ENCODE data around the gene FHOD3.
"Not testable (repeated sequence)": the region's sequence is repeated elsewhere in the genome, so short reads cannot be mapped to it uniquely, and the experiment has no call there.

FHOD3 gene

GRCh38 chr18:36761186-36761698 lies 463.7 kb downstream of the FHOD3 start:
- Histone ChIP-seq H3K4me2 (no peak overlapping the region), H3K4me3 (no peak overlapping the region), H3K27me3 (no peaks in the 10 kb centered on the region), H3K36me3 (no peaks in the 10 kb centered on the region), H4K20me1 (no peaks in the 10 kb centered on the region), H3K27ac (no peak overlapping the region), H3K4me1 (peaks cover 20% of the 10 kb centered on the region), H3K9ac (no peak overlapping the region), H3K9me3 (0 out of 2 replicates have a peak, but pooled peaks cover 7% of the 10 kb centered on the region)
- TF ChIP-seq Cebpa-rat (IDR thresholded peaks at IDR 0.05) = no peak

GRCh38 chr18:36762074-36762473 lies 464.6 kb downstream of the FHOD3 start:
- no peak overlapping the region for H3K4me2 ChIP-seq
- H3K27ac ChIP-seq = no peak overlapping the region
- peaks cover 20% of the 10 kb centered on the region for H3K4me1 ChIP-seq
- H4K20me1 ChIP-seq = no peaks in the 10 kb centered on the region
- H3K4me3 ChIP-seq = no peak overlapping the region
- no peak for TF ChIP-seq Cebpa-rat (IDR thresholded peaks at IDR 0.05)
- no peak overlapping the region for H3K9ac ChIP-seq
- 0 out of 2 replicates have a peak, but pooled peaks cover 7% of the 10 kb centered on the region for H3K9me3 ChIP-seq
- no peaks in the 10 kb centered on the region for H3K27me3 ChIP-seq
- no peaks in the 10 kb centered on the region for H3K36me3 ChIP-seq

- H3K9me3 ChIP-seq, H3K9ac ChIP-seq, H3K4me2 ChIP-seq, H3K36me3 ChIP-seq, H4K20me1 ChIP-seq, H3K27ac ChIP-seq, H3K27me3 ChIP-seq, H3K4me3 ChIP-seq: not testable (repeated sequence)
- H3K4me1 ChIP-seq = peaks cover 20% of the 10 kb centered on the region
Measured at GRCh38 chr18:36762965-36763364, 465.5 kb downstream of the FHOD3 start.

- TF ChIP-seq Cebpa-rat (IDR thresholded peaks at IDR 0.05) = no peak
- H3K27me3 ChIP-seq = no peaks in the 10 kb centered on the region
- no peak overlapping the region for H3K4me3 ChIP-seq
- no peak overlapping the region for H3K9ac ChIP-seq
- 0 out of 2 replicates have a peak, but pooled peaks cover 6% of the 10 kb centered on the region for H3K9me3 ChIP-seq
- H3K36me3 ChIP-seq = no peaks in the 10 kb centered on the region
- H3K4me1 ChIP-seq = peaks cover 13% of the 10 kb centered on the region
- H4K20me1 ChIP-seq = no peaks in the 10 kb centered on the region
- H3K4me2 ChIP-seq = no peak overlapping the region
- H3K27ac ChIP-seq = no peak overlapping the region
Measured at GRCh38 chr18:36766836-36767235, 469.3 kb downstream of the FHOD3 start.

DNA sequence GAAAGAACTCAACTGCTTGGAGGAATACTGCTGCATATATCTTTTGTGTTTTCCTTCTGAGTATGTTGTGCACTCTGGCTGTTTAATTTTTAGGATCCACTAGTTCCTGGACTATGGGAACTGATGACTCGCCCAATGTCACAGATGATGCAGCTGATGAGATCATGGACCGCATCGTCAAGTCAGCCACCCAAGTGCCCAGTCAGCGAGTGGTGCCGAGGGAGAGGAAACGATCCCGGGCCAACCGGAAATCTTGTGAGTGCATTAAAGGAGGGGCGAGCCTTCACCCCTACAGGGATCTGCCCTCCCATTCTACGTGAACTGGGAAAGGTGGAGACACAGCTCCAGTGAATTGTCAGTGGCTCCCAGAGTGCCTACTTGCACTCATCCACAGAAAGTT lies 471.7 kb downstream of the FHOD3 start:
- no peak for TF ChIP-seq Cebpa-rat (IDR thresholded peaks at IDR 0.05)
- Histone ChIP-seq H3K4me2 (no peak overlapping the region), H3K9ac (no peak overlapping the region), H3K4me3 (no peak overlapping the region), H3K27me3 (no peaks in the 10 kb centered on the region), H3K27ac (no peak overlapping the region), H3K4me1 (peaks cover 16% of the 10 kb centered on the region), H3K9me3 (no peaks in the 10 kb centered on the region), H4K20me1 (no peaks in the 10 kb centered on the region), H3K36me3 (no peaks in the 10 kb centered on the region)

DNA sequence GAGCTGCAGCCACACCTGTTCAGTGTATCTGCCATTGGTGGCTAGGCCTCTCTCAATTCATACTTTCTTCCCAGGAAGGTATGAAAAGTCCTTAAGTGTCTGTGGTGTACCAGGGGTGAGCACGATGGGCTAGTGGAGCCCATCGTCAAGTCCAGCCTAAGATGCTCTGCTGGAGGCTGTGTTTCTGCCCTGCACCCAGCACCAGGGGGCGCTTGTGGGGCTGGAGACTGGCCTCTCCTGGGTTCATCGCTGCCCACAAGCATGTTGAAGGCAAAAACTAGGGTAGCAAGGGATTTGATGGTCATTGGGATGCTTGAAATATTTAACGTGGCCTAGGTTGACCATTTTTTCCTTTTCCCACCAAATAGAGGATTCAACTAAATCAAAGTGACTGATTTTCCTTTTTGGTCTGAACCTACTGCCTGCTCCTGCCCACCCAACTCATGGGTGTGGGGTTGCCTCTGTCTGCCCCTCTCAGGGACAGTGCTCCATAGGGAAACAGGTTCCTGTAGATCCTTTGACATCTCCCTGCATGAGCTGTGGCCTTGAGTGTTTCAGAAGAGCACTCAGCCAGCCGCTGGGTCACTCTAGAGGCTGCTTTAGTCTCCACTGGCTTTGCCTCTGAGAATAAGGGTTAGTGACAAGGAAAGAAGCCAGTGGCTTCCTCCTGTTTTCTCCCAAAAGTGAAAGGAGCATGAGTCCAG lies 472.2 kb downstream of the FHOD3 start:
- H3K9me3 ChIP-seq = no peaks in the 10 kb centered on the region
- H3K9ac ChIP-seq = no peak overlapping the region
- TF ChIP-seq Cebpa-rat (IDR thresholded peaks at IDR 0.05) = no peak
- peaks cover 18% of the 10 kb centered on the region for H3K4me1 ChIP-seq
- H3K36me3 ChIP-seq = no peaks in the 10 kb centered on the region
- no peaks in the 10 kb centered on the region for H4K20me1 ChIP-seq
- no peak overlapping the region for H3K4me2 ChIP-seq
- H3K27ac ChIP-seq = no peak overlapping the region
- H3K4me3 ChIP-seq = no peak overlapping the region
- H3K27me3 ChIP-seq = no peaks in the 10 kb centered on the region

GRCh38 chr18:36770315-36770946 lies 472.9 kb downstream of the FHOD3 start:
- peak overlapping the region; percentile 64; the same call in 1 of the 2 replicates for H3K4me2 ChIP-seq
- no peak overlapping the region for H3K9ac ChIP-seq
- H3K27ac ChIP-seq = no peak overlapping the region
- no peaks in the 10 kb centered on the region for H3K27me3 ChIP-seq
- no peak overlapping the region for H3K4me3 ChIP-seq
- H3K4me1 ChIP-seq = peaks cover 18% of the 10 kb centered on the region
- H3K36me3 ChIP-seq = no peaks in the 10 kb centered on the region; the same call in 1 of the 2 replicates
- TF ChIP-seq Cebpa-rat (IDR thresholded peaks at IDR 0.05) = no peak
- no peaks in the 10 kb centered on the region for H4K20me1 ChIP-seq
- no peaks in the 10 kb centered on the region for H3K9me3 ChIP-seq

- H3K4me3 ChIP-seq = no peak overlapping the region
- H3K4me1 ChIP-seq = peaks cover 18% of the 10 kb centered on the region
- no peaks in the 10 kb centered on the region; the same call in 1 of the 2 replicates for H3K36me3 ChIP-seq
- H3K4me2 ChIP-seq = peak overlapping the region; percentile 64
- TF ChIP-seq Cebpa-rat (IDR thresholded peaks at IDR 0.05) = no peak
- no peaks in the 10 kb centered on the region for H3K27me3 ChIP-seq
- H3K9ac ChIP-seq = no peak overlapping the region
- H3K27ac ChIP-seq = no peak overlapping the region
- no peaks in the 10 kb centered on the region for H4K20me1 ChIP-seq
- no peaks in the 10 kb centered on the region for H3K9me3 ChIP-seq
Measured at GRCh38 chr18:36771245-36771644, 473.7 kb downstream of the FHOD3 start.

GRCh38 chr18:36772241-36772723 lies 474.8 kb downstream of the FHOD3 start:
- Histone ChIP-seq H3K27ac (no peak overlapping the region), H4K20me1 (no peaks in the 10 kb centered on the region), H3K9ac (no peak overlapping the region), H3K9me3 (no peaks in the 10 kb centered on the region), H3K4me1 (peaks cover 18% of the 10 kb centered on the region), H3K4me3 (no peak overlapping the region), H3K36me3 (no peaks in the 10 kb centered on the region; the same call in 1 of the 2 replicates), H3K4me2 (no peak overlapping the region), H3K27me3 (no peaks in the 10 kb centered on the region)
- no peak for TF ChIP-seq Cebpa-rat (IDR thresholded peaks at IDR 0.05)

- peaks cover 18% of the 10 kb centered on the region for H3K4me1 ChIP-seq
- H3K4me3 ChIP-seq = no peak overlapping the region
- no peak for TF ChIP-seq Cebpa-rat (IDR thresholded peaks at IDR 0.05)
- no peak overlapping the region for H3K4me2 ChIP-seq
- no peaks in the 10 kb centered on the region for H4K20me1 ChIP-seq
- no peak overlapping the region for H3K9ac ChIP-seq
- no peak overlapping the region for H3K27ac ChIP-seq
- H3K36me3 ChIP-seq = peaks cover 9% of the 10 kb centered on the region; the same call in 1 of the 2 replicates
- no peaks in the 10 kb centered on the region for H3K9me3 ChIP-seq
- no peaks in the 10 kb centered on the region for H3K27me3 ChIP-seq
Measured at GRCh38 chr18:36775396-36775795, 477.9 kb downstream of the FHOD3 start.

All from BLaER1 (cell line).